ENCODE data around the gene EGF.
A peak's percentile ranks its signal among the peaks of the same experiment; 100 is the strongest.
"Not testable (repeated sequence)": the region's sequence is repeated elsewhere in the genome, so short reads cannot be mapped to it uniquely, and the experiment has no call there.

Gene EGF

DNA sequence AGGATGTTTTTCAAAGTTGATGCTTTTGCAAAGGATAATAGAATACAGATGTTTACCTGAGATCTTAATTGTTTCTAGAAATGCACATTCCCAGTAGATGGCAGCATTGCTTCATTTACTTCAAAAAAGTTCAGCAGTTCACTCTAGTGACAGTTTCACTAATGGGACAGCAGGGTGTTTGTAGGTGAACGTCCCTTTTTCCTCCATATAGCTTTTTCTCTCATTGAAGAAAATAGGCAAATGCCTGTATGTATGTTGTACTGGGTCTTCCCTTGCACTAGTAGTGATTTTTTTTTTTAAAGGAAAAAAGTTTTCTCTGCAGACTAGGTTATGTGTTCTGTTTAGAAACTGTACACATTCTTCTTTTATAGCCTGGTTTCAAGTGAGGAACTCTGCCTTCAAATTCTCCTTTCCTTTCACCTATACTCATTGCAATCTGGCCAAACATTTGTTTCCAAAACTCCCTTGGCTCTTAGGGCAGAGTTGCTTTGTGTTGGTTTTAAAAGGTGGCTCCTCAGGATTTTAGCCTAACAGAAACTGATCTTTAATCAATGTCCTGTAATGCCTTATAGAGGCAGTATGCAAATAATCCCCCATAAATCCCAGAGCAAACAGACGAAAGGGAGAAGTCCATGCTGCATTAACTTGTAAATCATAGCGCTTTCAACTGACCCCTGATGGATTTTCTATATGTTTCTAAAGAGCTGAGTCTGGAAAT lies 86.3 kb downstream of the EGF start:
- peak; percentile 92 for FAIRE-seq

DNA sequence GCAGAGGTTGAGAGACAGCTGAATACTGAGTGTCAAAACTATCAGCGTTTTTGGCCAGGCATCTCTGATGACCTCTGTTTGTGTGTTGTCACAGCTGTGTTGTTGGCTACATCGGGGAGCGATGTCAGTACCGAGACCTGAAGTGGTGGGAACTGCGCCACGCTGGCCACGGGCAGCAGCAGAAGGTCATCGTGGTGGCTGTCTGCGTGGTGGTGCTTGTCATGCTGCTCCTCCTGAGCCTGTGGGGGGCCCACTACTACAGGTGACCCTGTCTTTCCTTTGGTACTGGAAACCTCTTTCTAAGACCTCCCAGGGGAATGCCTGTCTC lies 86.9 kb downstream of the EGF start:
- FAIRE-seq = no peak

DNA sequence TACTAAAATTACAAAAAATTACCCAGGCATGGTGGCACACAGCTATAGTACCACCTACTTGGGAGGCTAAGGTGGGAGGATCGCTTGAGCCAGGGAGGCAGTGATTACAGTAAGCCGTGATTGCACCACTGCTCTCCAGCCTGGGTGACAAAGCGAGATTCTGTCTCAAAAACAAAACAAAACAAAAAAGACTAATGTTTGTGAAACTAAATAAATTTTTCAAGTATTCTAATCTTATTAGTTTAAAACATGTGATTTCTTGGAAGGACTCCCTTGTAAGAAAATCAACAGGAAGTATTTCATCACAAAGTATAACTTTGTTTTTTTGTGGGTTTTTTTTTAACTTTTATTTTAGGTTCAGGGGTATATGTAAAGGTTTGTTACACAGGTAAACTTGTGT lies 89.6 kb downstream of the EGF start:
- no peak for FAIRE-seq

DNA sequence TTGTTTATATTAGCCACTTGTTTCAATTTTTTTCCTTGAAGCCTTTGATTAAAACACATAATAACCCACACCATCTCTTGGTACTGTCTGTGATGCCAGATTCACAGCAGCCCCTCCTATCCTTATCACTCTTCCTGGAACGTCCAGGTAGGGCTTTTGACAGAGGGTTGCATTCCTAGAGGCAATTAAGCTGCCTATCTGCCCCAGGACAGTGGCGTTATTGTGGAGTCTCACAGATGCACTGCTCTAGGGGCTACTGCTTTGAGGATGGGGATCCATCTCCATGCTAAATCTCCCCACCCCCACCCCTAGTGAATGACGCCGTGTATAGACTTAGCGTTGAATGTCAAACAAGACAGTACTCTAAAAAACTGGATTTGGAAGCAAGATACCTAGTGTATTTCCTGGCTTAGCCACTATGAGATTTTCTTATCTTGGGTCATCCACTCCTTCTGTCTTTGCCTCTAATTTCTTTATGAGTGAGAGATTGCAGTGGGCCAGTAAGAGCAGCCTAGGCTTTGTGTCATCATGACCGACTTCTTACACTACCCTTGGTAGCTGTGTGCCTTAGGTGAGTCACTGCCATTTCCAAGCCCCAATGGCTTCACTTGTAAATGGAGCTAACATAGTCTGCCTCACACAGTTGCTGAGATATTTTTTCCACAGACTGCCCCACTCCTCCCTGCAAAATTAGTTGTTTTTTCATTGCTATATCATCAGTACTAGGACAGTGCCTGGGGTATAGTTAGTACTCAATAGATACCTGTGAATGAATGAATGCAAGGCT lies 90.9 kb downstream of the EGF start:
- FAIRE-seq = no peak

DNA sequence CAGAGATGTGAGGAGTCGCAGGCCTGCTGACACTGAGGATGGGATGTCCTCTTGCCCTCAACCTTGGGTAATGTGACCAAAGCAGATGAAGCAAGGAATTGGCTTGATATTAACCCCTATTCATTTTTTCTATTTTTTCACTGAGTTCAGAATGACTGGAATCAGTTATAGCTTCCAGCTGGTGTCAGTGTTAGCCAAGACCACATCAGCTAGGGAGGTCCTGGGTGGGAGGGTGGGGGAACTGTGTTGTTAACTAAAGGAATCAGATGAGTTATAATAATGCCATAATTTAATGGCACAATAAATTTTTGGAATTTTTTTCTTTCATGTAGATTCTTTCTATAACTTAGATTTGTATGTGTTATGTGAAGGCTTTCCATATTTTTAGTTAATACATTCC lies 91.9 kb downstream of the EGF start:
- no peak for FAIRE-seq

DNA sequence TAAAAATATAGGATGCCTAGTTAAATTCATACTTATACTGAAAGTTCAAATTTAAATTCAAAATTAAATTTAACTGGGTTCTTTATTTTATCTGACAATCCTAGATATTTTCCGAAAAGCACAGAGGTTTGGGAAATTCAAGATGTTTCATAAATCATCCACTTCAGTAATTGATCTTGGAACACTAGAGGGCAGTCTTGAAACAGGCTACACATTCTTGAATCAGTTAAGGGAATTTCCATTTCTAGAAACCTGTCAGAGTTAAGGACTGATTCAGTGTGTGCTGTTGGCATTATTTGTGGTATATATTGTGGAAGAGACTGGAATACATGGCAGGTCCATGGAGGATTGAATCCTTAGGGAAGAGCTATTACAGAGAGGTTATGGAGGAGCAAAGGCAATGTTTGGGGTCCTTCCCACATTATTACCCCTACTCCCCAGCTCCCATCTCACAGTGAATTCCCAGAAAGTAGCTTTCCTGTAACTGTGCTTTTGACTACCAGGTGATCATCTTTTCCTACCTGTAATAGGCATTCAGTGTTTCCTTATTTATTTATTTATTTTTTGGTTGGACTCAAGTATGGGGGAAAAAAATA lies 92.9 kb downstream of the EGF start:
- FAIRE-seq = peak; percentile 98

DNA sequence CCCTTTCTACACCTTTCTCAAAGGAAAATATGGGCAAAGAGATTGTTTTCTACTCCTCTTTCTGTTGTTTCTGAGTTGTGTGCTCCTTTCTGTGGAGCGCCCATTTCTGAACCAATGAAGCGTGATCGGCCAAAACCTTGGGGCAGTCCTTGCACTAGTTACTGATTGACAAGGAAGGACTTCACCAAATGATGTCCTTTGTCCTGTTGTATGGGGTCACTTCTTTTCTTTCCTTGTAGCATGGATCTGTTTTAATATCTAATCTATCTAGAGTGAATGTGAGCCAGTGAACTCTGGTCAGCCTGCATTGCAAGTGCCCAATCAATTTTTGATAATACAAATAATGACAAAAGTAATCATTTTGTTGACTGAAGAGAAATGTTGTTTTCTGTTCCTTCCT lies 94.5 kb downstream of the EGF start:
- no peak for FAIRE-seq

DNA sequence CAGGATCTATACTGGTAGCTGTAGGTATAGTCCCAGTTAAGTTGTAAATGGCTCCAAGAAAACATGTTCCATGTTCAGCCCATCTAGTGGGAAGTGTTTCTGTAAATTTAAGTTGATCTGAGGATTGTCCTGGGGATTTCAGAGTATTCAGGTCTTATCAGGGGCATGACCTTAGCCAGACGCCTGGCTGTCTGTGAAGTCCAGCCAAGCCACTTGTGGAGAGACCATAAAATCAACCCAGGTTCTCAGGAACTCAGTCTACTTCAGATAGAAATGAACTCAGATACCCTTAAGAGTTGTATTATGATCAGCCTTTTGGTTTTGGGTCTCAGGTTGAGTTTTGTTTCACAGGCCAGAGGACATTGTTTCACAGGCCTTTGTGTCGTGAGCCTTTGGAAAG lies 95.9 kb downstream of the EGF start:
- no peak for FAIRE-seq

DNA sequence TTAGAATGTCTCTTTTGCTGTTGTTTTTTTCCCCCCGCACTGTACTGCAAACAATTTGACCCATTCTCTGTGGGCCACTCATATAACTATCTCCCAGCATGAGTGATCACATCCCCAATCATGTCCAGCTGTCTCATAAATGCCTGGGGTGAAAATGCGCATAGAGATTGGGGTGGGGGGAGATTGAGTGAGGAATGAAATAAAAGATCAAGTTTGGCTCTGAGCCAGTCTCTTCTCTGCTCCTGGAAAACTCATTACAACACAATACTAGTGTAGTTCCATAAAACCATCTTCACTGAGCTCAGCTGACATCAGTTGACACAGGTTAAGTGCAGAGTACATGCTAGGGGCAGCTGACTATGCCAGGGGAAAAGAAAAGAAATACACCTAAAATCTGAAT lies 96.9 kb downstream of the EGF start:
- no peak for FAIRE-seq

DNA sequence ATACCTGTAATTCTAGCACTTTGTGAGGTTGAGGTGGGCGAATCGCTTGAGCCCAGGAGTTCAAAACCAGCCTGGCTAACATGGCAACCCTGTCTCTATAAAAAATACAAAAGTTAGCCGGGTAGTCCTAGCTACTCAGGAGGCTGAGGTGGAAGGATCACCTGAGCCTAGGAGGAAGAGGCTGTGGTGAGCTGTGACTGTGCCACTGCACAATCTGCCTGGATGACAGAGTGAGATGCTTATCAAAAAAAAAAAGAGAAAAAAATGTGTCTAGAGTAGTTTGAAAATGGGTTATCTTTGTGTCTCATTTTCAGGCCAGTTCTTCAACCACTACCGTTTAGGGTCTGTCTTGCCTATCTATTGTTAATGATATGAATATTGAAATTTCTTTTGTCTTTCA lies 98.1 kb downstream of the EGF start:
- no peak for FAIRE-seq

DNA sequence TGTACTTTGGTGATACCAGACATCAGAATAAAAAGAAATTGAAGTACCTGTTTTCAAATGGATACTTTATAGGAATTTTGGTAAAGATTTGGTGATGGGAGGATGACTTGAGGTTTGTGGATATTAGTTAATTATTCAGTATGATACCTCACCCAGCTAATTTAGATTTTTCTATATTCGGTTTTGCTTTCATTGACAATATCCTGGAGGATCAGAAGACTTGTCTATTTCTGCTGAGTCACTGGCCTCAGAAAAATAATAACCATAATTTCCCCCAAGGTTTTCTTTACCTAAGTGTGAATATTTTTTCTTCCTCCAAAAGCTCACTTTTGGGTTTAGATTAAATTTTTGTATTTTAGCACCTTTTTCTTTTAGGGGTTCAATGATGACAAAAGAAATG lies 100.2 kb downstream of the EGF start:
- FAIRE-seq = no peak

DNA sequence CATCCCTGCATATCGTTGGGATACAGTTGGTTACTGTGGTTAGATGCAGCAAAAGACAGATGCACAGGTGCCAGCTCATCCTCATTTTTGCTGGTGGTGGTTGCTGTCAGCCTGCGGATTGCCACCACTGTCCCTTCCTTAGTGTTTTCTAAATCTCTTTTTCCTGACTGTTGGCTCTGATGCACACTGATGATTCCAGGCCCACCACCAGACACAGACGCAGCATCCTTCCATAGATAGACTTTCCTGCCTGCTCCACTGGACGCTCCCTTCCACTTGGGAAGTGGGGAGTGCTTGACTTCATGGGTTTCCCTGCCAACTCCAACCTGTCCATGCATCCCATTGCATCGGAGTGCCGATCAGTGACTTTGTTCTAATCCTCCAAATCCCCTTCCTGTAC lies 101.5 kb downstream of the EGF start:
- no peak for FAIRE-seq

DNA sequence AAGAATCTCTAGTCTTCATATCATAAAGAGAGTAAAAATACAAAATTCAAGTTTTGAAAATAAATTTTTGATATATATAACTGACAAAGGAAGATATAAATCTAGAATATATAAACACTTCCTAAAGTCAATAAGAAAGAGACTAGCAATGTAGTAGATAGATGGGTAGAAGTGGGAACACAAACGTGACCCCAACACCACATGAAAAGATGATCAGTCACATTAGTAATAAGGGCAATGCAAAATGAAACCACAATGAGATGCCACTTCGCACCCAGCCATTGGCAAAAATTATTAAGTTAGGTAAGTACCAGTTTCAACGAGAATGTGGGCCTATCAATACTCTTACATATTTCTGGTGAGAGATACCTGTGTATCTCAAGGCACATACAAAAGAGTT lies 106.5 kb downstream of the EGF start:
- FAIRE-seq = no peak

DNA sequence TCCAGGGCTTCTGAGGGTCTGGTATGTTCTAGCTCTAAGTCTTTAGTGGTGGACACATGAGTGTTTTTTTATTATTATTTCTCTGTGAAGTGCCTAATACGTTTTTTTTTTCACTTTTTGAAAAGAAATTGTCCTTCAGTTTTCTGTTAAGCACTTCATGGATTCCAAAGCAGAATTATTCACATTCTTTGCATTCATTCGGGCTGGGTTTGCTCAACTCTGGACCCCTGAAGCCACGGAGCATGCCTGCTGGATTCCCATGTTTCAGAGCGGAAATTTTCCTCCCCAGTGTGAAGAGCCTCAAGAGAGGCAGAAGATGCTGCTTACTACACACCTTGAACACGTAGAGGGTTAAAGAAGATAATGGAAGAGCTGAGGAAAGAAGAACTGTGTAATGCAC lies 107.5 kb downstream of the EGF start:
- no peak for FAIRE-seq

DNA sequence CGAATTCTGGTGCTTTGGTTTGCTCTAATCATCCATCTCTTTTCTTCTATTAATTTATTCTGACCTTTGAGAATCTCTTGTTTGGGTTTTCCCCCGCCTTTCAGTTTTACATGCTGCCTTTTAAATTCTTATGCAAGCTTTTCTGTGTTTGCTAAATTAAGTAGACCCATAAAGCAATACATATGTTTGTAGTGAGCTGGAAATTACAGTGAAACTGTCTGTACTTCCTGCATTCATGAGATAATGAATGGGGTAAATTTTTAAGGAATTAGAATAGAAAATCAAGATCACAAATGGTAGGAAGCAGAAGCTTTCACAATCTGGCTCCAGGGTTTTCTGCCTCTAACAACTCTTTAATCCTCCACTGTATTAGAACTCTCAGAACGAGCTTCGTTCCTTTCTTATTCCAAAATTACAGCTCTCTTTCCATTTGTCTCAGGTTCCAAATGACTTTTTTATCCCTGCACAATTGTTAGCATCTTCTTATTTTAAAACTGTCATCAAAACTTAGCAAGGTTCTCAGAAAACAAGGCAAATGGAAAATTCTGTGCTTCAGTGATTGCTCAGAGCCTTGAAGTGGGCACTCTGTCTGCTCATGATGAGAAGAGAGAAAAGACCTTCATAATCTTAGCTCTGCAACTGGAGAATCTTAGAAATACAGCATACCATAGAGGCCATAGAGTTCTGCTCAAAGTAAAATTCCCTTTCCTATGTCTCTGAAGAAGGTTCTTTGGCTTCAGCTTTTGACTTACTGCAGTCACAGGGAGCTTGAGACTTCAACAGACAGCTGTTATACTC lies 108.2 kb downstream of the EGF start:
- no peak for FAIRE-seq

DNA sequence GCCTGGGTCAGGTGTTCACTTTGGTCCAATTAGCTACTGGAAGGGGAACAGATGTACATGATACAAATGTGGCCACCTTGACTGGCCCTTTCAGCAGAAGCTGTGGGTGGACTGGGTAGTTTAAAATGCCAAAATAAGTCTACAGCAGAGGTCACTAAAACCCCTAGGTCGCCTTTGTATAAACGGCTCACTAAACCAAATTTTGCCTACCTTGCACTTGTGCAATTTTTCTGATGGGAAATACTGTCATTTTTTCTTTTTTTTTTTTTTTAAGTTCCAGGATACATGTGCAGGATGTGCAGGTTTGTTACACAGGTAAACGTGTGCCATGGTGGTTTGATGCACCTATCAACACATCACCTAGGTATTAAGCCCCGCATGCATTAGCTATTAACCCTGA lies 109.8 kb downstream of the EGF start:
- FAIRE-seq = no peak

DNA sequence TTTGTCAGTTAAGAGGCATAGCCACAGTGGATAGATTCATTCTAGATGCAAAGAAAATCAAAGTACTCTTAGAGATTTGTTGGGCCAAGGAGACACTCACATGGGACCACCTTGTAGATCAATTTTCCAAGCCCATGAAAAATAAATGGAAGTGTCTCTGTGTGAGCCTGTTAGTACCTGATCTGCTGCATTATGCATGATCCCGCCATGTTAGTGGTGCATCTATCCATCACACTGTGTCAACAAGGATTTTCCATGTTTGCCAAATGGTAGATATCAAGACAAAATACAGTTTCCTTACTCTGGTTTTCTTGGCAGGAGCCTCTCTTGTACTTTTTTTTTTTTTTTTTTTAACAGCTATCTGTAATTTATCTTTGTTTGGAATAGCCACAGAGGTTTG lies 112.4 kb downstream of the EGF start:
- FAIRE-seq = no peak

DNA sequence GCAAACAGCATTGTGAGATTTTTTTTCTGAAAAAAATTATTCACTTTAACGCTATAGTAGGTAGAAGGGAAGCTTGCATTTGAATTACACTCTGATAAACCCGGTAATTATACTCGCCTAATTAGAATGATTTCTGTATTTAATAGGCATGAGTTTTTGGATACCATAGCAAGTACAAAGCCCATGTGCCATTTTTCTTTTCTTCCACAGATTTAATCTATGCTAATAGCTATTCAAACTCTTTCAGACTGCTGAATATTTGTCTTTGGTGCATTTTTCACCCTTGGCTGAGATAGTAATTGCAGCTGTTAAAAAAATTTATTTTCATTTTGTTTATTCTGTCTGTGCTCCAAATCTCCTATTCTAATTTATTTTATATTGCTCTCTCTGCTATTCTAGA lies 113.0 kb downstream of the EGF start:
- no peak for FAIRE-seq

DNA sequence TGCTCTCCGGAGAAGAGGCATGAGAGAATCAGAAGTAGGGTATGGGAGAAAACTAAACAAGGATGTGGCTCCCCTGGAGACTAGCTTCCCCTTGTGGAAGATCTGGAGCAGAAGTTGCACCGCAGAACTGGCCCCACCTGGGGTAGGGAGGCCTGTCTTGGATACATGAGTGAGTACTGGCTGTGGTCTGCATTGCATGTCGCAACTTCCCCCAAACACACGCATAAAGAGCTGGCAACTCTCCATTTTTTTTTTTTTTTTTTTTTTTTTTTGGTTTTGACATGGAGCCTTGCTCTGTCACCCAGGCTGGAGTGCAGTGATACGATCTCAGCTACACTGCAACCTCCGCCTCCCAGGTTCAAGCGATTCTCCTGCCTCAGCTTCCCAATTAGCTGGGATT lies 119.9 kb downstream of the EGF start:
- no peak for FAIRE-seq

DNA sequence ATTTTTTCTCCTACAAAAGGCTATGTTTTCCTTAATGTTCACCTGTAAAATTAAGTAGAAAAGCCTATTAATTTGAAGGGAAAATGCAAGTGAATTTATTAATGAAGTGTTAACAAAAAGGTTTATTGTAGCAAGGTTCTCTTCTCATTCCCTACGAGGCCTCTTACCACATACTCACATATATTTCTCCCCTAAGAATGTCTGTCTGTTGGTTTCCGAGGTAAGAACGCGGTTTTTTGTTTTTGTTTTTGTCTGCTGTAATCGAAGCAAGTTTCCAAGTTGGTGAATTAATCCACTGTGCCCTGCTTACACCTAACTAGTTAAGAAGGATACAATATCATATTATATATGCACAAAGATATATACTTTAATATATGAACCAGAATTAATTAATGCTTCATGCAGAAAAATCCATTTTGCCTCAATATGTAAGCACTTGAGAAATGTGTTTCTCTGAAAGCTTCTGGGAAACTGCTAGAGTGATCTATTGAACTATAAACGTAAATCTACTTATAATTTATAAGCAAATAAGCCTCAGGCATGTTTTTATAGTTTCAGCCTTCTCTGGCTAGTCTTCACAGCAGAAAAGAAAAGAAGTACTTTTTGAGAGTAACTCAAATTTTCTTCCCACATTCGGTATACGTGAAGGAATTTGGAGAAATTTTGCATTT lies 120.8 kb downstream of the EGF start:
- no peak for FAIRE-seq

DNA sequence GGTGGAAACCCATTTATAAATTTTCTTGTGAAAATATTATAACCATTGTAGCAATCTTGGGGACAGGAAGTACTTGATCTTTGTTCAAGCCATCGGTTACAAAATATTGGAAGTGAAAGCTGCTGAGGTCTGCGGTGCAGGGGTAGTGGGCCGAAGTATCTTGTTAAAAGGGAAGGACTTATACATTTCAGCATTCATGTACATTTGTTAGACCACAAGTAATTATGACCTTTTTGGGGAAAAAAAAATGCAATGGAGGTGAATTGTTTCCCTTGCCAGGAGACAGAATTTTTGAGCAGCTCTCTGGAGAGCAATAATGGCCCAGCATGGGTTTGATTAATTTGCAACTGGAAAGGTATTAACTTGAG lies 121.3 kb downstream of the EGF start:
- no peak for FAIRE-seq

DNA sequence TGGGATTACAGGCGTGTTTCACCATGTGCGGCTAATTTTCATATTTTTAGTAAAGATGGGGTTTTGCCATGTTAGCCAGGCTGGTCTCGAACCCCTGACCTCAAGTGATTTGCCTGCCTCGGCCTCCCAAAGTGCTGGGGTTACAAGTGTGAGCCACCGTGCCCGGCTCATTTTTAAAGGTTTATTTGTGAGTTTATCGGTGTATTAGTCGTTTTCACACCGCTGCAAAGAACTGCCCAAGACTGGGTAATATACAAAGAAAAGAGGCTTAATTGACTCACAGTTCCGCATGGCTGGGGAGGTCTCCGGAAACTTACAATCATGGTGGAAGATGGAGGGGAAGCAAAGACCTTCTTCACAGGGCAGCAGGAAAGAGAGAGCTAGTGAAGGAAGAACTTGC lies 126.5 kb downstream of the EGF start:
- not testable (repeated sequence) for FAIRE-seq

DNA sequence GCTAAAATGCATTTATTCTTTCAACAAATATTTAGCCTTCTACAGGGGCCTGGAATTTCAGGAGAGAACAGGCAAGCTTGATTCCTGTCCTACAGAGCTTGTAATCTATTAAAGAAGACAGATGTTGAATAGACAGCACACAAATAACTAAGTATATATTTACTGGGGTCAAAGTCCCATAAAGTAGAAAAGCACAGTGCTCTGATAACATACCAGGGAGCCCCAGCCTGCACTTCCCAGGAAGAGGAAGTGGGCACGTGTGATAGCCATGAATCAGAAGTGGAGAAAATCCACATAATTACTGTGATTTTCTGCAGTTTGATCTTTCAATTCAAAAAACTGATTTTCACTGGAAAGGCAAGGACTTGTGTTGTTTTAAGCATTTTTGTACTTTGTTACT lies 129.1 kb downstream of the EGF start:
- no peak for FAIRE-seq

Data from A204.1 (cell line).